ENCODE data around the gene ZNF502.
"Not testable (repeated sequence)": the region's sequence is repeated elsewhere in the genome, so short reads cannot be mapped to it uniquely, and the experiment has no call there.

ZNF502 gene

DNA sequence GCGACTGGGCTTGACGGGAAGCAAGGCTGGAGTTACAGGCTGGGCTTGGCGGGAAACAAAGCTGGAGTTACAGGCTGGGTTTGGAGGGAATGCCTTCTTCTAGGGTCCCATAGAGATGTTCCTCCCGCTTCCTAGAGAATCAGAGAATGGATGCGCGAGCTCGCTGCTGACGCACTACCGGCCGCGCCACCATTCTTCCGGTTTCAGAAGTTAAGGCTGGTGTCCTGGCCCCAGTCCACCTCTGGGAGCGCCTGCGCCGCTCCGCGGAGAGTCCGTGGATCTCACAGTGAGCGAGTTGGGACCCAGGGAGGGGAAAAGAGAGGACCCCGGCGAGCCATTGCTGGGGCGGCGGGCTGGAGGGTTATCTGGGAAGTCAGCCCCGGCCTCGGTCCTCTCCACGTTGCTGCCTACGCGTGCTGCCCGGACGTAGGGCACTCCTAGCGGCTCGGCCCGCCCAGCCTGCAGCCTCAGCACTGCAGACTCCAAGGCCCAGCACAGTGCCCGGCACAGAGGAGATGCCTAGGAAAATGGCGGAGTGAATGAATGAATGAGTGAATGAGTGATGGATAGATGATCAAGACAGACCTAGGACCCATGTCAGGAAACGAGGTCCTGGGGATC, at the start of gene ZNF502:
Gene ZNF502, plus strand, starts transcription at position 206 of the 621 bp plus-strand sequence. CDS start 7,602 bp downstream, outside the sequence.
- peak; percentile 89 for DNase-seq

- no peak for DNase-seq
These were observed 47.3 kb upstream of the ZNF502 start for GRCh38 chr3:44665173-44665572.

- no peak for DNase-seq
These were observed 46.1 kb upstream of the ZNF502 start for GRCh38 chr3:44666346-44666745.

DNA sequence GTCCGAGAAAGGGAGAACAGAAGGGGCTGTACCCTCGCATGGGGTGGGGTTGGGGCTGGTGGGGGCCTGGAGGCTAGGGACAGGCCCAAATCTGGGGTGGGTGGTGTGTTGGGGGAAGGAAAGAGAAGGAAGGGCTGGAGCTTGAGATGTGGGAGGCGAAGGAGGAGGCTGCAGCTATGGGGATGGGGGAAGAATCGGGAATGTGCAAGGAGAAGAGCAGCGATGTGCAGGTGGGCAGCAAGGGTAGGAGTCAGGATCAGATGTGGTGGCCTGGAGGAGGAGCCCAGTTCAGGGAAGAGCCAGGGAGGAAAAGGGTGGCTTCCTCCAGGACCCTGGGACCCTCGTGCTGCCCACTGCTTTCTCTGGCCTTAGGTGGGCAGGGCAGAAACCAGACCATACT, 42.7 kb upstream of the ZNF502 start:
- no peak for DNase-seq

- not testable (repeated sequence) for DNase-seq
These were observed 39.0 kb upstream of the ZNF502 start for GRCh38 chr3:44673466-44673865.

GRCh38 chr3:44674211-44674610, 38.2 kb upstream of the ZNF502 start:
- DNase-seq, result no peak

DNA sequence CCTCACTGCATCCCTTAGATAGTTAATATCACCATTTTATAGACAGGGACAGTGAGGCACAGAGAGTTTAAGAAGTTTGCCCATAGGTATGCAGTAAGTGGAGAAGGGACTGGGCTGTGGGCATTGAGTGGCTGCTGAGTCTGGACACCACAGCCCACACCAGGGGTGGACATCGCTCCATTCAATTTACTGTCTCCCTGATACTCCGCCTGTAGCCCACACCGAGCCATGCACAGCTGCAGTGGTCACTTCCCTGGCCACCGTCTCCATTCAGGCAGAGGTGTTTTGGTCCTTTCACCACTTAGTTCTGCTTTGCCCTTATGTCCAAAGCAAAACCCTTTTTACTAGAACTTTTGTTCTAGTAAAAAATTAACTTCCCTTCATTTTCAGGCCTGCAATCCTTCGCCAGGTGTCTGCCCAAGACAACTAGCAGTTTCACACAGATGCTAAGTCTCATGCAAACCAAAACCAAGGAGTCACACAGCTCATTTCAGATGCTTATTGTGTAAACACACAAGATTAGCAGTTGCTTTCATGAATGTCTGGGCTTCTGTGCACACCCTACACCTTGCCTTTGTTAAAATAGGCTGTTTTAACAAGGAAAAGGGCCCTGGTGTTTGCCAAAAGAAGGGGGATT, 33.9 kb upstream of the ZNF502 start:
- DNase-seq, result no peak

GRCh38 chr3:44680921-44681455, 31.5 kb upstream of the ZNF502 start:
- no peak for DNase-seq

- DNase-seq, result no peak
These were observed 30.1 kb upstream of the ZNF502 start for GRCh38 chr3:44682182-44682896.

DNA sequence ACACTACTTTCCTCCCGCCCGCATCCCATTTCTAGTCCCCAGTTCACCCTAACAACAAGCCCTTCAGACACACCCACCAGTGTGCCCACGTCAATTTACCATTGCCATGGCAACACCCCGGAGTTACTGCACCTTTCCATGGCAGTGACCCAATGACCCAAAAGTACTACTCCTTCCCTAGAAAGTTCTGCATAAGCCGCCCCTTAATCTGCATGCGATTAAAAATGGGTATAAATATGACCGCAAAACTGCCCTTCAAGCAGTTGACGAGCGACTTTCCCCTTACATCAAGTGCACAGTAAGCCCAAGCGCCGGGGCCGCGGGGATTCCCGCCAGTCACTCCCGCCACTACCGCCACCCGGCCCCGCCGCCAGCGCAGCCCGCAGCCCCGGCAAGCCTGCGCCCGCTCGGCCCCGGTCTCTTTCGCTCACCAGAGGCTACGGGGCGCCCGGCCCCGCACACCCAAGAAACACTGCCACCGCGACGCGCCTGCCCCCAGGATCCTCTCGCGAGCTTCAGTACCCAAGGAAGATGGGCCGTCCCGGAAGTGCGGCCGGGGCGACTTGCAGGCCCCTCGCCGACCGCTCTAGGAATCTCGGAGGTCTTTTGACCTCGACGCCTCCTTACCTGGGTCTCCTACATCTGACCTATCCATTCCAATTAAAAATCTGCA, 27.2 kb upstream of the ZNF502 start:
- DNase-seq, result peak; percentile 38

- no peak for DNase-seq
These were observed 24.6 kb upstream of the ZNF502 start for GRCh38 chr3:44687898-44688297.

GRCh38 chr3:44721231-44722102, 9.0 kb downstream of the ZNF502 start:
- DNase-seq, result no peak

DNA sequence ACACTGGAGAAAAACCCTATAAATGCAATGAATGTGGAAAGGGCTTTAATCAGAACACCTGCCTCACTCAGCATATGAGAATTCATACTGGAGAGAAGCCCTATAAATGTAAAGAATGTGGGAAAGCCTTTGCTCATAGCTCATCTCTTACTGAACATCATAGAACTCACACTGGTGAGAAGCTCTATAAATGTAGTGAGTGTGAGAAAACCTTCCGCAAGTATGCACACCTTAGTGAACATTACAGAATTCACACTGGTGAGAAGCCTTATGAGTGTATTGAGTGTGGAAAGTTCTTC, 9.6 kb downstream of the ZNF502 start:
- no peak for DNase-seq

GRCh38 chr3:44729384-44729910, 17.0 kb downstream of the ZNF502 start, which contains the start of gene ZNF501:
TSS of gene ZNF501 (plus strand) at chr3:44729635. CDS start at chr3:44734422, 4,787 bp downstream.
- DNase-seq, result peak; percentile 61

- no peak for DNase-seq
These were observed 22.2 kb downstream of the ZNF502 start for GRCh38 chr3:44734646-44735168.

DNA sequence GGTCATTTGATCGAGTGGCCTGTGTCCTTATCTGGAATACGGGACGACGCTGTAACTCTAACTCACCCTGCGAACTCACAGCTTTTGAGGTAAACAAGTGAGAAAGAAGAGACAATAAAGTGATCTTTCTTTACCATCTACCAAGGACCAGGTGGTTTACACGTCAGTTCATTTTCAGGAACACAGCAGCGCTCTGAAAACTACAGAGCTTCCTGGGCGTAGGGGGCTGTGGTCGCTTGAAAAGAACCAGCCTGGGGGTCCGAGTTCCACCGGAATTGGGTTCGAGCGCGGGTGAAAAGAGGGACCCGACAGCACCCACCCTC, 48.6 kb downstream of the ZNF502 start:
- no peak for DNase-seq

GRCh38 chr3:44761424-44762169, 49.1 kb downstream of the ZNF502 start, which contains the start of the genes KIAA1143 and KIF15:
TSS of gene KIAA1143 (minus strand) at chr3:44761619. CDS start at chr3:44761602, 17 bp downstream.
TSS of gene KIF15 (plus strand) at chr3:44761794. CDS start at chr3:44761866, 72 bp downstream.
- DNase-seq, result peak; percentile 87

DNA sequence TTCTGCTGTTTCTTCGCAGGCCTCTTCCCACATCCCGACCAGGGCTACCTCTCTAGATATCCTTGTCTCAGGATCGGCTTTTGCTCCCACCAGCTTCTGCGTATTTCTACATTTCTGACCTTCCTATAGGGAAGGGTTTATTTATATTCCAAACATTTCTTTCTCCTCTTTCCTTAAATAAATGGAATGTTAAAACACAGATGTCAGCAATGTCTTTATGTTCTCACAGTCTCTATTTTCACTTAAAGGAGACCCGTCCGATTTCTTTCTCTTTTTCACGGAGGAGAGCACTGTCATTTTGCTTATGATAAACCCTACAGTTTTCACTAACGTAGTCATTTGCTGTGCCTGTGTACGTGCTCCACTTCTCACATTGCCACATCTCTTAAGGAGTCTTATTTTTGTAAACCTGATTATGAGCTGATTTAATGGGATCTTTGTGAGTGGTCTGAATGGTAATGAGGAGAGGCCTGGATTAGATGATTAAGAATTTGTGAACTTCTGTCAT, 49.8 kb downstream of the ZNF502 start:
- DNase-seq, result no peak

- no peak for DNase-seq
These were observed 50.2 kb downstream of the ZNF502 start for GRCh38 chr3:44762690-44763089.

DNA sequence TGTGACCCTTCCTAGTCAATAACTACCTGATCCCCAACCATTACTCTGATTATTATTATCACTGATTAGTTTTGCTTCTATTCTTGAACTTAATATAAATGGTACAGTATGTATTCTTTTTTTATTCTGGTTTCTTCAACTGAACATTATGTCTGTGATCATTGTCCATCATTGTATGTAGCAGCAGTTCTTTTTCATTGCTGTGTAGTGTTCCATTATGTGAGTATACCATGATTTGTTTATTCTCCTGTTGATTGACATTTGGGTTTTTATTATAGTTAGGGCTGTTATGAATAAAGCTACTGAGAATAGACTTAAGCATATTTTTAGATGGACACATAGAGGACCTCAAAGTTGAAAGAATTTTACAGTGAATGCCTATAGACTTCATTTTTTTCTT, 51.8 kb downstream of the ZNF502 start:
- DNase-seq, result no peak

All from NCI-H2029 treated with DMSO at 0.1 percent for 48 hours (cell line).